ENCODE results near the gene ASPG.

ASPG gene

DNA sequence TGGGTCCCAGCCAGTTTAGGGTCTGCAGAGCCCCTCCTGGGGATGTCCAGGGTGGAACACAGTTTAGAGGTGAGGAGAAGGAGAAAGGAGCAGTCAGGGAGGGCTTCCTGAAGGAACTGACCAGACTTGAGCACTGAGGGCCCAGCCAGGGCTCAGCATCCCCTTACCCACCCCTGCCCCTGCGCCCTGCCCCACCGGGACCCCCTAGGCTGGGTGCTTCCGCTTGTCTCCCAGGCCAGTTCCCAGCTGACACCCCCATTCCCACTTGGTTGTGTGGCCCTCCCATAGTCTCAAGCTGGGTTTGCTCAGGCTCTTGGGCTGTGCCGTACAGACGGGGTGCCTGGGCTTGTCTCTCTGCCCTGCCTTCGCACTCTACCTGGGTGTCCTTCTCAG lies 26.6 kb downstream of the ASPG start:
- DNase-seq (ENCODE audit: low read depth in 2 of 2), result no peak
- H3K4me3 ChIP-seq (replicated peaks in 1 of 2; ENCODE audit: low read depth in 2 of 2, low read length in 2 of 2), result no peak overlapping the region
- TF ChIP-seq, protein P1, sequence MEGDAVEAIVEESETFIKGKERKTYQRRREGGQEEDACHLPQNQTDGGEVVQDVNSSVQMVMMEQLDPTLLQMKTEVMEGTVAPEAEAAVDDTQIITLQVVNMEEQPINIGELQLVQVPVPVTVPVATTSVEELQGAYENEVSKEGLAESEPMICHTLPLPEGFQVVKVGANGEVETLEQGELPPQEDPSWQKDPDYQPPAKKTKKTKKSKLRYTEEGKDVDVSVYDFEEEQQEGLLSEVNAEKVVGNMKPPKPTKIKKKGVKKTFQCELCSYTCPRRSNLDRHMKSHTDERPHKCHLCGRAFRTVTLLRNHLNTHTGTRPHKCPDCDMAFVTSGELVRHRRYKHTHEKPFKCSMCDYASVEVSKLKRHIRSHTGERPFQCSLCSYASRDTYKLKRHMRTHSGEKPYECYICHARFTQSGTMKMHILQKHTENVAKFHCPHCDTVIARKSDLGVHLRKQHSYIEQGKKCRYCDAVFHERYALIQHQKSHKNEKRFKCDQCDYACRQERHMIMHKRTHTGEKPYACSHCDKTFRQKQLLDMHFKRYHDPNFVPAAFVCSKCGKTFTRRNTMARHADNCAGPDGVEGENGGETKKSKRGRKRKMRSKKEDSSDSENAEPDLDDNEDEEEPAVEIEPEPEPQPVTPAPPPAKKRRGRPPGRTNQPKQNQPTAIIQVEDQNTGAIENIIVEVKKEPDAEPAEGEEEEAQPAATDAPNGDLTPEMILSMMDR (IDR thresholded peaks at IDR 0.05; ENCODE audit: low read depth, low read length), result no peak

DNA sequence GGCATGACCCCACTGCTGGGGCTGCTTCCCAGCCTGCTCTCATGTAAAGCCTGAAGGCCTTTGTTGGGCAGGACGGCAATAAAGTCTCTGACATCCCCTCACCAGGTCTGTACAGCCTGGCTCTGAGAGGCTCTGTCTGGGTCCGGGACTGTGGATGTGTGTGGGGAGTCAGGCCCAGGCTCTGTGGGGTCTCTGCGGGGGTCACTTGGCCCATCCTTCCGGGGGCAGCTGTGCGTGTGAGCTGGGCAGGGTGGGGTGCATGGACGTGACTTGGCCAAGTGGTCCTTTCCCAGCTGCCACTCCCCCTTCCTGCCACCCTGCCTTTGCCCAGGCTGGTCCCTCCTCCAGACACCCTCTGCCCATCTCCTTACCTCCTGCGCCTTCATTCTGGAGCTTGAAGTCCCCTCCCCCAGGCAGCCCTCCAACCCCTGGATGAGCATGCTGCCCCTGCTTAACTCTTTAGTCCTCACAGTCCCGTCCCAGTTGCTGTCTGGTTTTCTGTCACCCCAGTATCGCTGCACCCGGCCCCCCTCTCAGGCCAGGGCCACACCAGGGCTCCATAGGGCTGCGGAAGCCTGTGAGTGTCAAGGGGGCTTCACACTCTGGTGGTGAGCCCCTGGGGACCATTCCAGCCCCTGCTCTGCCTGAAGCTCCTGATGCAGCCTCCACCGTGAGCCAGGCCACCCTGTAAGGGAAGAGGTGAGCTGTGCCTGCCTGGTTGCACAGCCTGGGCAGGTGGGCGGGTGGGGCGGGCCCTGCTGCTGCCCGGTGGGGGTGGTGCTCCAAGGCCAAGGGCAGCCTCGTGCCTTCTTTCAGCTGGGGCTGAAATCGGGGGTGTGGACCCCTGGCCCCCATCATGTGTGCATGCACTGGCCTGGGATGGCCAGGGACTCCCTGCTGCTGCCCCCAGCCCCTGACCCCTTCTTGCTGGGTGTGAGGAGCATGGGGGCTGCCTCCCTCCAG lies 27.4 kb downstream of the ASPG start:
- no peak overlapping the region for H3K4me3 ChIP-seq (replicated peaks in 1 of 2; ENCODE audit: low read depth in 2 of 2, low read length in 2 of 2)
- no peak for DNase-seq (ENCODE audit: low read depth in 2 of 2)
- TF ChIP-seq, protein P1 (IDR thresholded peaks at IDR 0.05; ENCODE audit: low read depth, low read length), result no peak

DNA sequence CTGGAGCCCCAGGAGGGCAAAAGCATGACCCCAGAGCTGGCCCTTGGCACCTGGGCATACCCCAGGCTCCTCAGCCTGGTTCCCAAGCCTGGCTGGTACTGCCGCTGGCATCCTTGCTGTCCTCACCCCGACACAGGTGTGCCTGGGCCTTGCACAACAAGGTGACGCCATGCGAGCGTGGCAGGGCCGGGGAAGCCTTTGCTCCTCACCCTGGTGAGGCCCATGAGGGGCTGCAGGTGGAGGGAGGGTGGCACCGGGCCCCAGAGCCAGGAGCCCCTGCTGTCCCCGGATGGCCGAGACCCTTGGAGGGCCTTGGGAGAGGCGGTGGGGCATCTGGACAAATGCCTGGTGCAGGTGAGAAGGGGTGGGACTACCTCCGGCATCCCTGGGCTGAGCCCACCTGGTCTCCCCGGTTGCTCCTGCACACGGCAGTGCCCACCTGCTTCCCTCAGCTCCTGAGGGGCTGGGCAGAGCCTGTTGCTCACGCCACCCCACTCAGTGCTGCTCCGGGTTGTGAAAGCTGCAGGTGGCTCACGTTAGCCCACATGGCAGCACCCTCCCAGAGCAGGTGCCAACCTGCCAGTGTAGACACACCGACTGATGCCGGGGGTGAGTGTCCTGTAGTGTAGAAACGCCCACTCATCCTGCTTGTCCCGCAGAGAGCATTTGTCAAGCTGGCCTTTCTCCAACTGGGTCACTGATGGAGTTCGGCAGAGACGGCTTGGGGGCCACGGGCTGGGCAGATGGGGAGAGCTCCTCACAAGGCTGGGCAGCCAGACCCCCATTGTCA lies 28.3 kb downstream of the ASPG start:
- TF ChIP-seq, protein P1 (IDR thresholded peaks at IDR 0.05; ENCODE audit: low read depth, low read length), result no peak
- DNase-seq (ENCODE audit: low read depth in 2 of 2), result no peak
- H3K4me3 ChIP-seq (replicated peaks in 1 of 2; ENCODE audit: low read depth in 2 of 2, low read length in 2 of 2), result no peak overlapping the region

DNA sequence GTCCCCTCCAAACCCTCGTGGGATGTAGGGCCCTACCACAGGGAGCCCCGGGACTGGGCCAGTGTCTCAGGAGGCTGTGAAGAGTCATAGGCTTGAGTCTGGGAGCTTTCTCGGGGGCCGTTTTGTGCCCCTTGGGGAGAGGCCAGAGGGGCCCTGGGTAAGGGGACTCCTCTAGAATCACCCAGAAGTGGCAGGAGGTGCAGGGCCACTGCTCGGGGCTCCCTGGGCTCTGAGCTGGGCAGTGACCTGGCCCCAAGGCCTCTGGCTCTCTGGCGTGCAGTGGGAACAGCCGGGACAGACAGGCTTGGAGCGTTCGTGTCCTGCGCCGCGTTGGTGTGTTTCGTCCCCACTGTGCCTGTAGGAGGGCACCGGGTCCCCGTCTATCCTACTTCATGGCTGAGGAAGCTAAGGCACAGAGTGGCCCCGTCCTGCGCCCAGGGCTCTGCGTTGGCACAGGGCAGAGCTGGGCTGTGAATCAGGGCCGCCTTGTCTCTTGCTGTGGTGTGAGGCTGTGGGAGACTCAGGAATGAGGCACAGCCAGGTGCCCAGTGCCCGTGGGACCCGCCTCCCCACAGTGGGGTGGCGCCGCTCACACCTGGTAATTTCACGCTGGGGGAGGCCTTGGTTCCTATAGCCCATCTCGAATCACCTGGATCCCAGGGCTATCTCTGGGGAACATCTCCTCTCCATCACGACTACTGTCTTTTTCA lies 29.1 kb downstream of the ASPG start:
- no peak for DNase-seq (ENCODE audit: low read depth in 2 of 2)
- TF ChIP-seq, protein P1 (IDR thresholded peaks at IDR 0.05; ENCODE audit: low read depth, low read length), result no peak
- no peak overlapping the region for H3K4me3 ChIP-seq (replicated peaks in 1 of 2; ENCODE audit: low read depth in 2 of 2, low read length in 2 of 2)

DNA sequence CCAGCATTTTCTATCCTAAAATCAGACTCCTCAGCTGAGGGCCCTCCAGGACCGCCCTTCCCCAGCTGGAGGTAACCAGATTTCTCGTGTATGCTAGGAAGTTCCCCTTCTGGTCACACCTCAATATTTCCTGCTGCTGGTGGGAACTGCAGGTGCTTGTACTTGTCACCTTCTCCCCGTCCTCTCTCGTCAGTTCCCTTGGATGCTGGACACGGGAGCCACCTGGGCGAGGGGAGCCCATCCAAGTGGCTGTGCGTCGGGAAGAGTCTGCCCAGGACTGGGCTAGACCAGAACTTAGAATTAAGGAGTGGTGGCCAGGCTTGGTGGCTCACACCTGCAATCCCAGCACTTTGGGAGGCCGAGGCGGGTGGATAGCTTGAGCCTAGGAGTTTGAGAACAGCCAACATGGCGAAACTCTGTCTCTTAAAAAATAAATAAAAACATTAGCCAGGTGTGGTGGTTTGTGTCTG lies 29.7 kb downstream of the ASPG start:
- H3K4me3 ChIP-seq (replicated peaks in 1 of 2; ENCODE audit: low read depth in 2 of 2, low read length in 2 of 2), result no peak overlapping the region
- TF ChIP-seq, protein P1 (IDR thresholded peaks at IDR 0.05; ENCODE audit: low read depth, low read length), result no peak
- no peak for DNase-seq (ENCODE audit: low read depth in 2 of 2)

DNA sequence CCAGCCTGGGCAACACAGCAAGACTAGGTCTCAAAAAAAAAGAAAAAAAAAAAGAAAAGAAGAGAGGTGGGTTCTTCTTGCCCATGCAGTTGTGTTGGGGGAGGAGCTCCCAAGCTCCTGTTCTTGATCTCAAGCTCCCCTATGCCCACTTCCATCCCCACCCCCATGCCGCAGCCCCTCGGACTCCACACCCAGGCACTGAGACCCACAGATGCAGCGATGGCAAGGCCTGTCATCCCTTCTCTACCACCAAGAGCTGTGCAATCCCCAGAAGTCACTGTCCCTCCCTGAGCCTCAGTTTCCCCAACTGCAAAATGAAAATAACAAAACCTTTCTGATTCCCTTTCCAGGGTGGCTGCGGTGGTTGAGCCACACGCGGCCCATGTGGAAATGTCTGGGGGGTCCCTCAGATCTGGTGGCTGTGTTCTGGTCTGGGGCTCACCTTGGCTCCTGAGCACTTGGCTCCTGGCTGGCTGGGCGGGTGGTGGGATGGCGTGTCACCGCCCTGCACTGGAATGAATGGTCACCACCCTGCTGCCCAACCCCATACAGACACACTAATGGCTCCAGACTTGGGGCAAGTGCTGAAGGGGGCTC lies 30.3 kb downstream of the ASPG start:
- no peak for DNase-seq (ENCODE audit: low read depth in 2 of 2)
- H3K4me3 ChIP-seq (replicated peaks in 1 of 2; ENCODE audit: low read depth in 2 of 2, low read length in 2 of 2), result no peak overlapping the region

More for the DNA sequence above, 30.3 kb downstream of the ASPG start:
- TF ChIP-seq, protein P1 (IDR thresholded peaks at IDR 0.05; ENCODE audit: low read depth, low read length), result no peak

Data from cardiac fibroblast (primary cell).